ENCODE data around the gene MARVELD3.

DNA sequence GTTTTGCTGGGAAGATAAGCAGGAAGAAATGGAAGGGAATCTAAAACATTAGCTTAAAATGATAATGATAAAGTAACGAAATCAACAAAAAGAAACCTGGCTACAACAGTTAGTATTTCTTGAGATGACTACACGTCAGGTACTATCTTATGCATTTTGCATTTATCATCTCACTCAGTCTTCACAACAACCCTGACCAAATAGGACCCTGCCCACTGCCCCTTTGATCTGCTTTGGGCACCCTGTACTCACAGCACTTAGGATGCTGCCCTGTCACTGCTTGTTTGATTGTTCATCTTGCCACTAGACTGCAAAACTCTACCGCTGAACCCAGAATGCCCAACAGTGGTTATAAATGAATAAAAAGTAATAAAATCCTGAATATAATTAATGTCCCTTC lies 45.2 kb downstream of the MARVELD3 start:
- TF ChIP-seq, protein P1, sequence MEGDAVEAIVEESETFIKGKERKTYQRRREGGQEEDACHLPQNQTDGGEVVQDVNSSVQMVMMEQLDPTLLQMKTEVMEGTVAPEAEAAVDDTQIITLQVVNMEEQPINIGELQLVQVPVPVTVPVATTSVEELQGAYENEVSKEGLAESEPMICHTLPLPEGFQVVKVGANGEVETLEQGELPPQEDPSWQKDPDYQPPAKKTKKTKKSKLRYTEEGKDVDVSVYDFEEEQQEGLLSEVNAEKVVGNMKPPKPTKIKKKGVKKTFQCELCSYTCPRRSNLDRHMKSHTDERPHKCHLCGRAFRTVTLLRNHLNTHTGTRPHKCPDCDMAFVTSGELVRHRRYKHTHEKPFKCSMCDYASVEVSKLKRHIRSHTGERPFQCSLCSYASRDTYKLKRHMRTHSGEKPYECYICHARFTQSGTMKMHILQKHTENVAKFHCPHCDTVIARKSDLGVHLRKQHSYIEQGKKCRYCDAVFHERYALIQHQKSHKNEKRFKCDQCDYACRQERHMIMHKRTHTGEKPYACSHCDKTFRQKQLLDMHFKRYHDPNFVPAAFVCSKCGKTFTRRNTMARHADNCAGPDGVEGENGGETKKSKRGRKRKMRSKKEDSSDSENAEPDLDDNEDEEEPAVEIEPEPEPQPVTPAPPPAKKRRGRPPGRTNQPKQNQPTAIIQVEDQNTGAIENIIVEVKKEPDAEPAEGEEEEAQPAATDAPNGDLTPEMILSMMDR (IDR thresholded peaks at IDR 0.05) = no peak
- TF ChIP-seq POLR2AphosphoS5 (IDR thresholded peaks at IDR 0.05; ENCODE audit: low read depth, low read length) = no peak
- no peak for TF ChIP-seq EP300 (IDR thresholded peaks at IDR 0.05; ENCODE audit: borderline replicate concordance in 1 of 2, low read depth in 1 of 2, low read length in 1 of 2)
- TF ChIP-seq MAX (IDR thresholded peaks at IDR 0.05; ENCODE audit: low read depth) = no peak
- TF ChIP-seq, protein P2, sequence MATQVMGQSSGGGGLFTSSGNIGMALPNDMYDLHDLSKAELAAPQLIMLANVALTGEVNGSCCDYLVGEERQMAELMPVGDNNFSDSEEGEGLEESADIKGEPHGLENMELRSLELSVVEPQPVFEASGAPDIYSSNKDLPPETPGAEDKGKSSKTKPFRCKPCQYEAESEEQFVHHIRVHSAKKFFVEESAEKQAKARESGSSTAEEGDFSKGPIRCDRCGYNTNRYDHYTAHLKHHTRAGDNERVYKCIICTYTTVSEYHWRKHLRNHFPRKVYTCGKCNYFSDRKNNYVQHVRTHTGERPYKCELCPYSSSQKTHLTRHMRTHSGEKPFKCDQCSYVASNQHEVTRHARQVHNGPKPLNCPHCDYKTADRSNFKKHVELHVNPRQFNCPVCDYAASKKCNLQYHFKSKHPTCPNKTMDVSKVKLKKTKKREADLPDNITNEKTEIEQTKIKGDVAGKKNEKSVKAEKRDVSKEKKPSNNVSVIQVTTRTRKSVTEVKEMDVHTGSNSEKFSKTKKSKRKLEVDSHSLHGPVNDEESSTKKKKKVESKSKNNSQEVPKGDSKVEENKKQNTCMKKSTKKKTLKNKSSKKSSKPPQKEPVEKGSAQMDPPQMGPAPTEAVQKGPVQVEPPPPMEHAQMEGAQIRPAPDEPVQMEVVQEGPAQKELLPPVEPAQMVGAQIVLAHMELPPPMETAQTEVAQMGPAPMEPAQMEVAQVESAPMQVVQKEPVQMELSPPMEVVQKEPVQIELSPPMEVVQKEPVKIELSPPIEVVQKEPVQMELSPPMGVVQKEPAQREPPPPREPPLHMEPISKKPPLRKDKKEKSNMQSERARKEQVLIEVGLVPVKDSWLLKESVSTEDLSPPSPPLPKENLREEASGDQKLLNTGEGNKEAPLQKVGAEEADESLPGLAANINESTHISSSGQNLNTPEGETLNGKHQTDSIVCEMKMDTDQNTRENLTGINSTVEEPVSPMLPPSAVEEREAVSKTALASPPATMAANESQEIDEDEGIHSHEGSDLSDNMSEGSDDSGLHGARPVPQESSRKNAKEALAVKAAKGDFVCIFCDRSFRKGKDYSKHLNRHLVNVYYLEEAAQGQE (IDR thresholded peaks at IDR 0.05; ENCODE audit: low read depth, low read length) = no peak
- TF ChIP-seq RAD21 (IDR thresholded peaks at IDR 0.05; ENCODE audit: low read length) = no peak
- TF ChIP-seq, protein P3, sequence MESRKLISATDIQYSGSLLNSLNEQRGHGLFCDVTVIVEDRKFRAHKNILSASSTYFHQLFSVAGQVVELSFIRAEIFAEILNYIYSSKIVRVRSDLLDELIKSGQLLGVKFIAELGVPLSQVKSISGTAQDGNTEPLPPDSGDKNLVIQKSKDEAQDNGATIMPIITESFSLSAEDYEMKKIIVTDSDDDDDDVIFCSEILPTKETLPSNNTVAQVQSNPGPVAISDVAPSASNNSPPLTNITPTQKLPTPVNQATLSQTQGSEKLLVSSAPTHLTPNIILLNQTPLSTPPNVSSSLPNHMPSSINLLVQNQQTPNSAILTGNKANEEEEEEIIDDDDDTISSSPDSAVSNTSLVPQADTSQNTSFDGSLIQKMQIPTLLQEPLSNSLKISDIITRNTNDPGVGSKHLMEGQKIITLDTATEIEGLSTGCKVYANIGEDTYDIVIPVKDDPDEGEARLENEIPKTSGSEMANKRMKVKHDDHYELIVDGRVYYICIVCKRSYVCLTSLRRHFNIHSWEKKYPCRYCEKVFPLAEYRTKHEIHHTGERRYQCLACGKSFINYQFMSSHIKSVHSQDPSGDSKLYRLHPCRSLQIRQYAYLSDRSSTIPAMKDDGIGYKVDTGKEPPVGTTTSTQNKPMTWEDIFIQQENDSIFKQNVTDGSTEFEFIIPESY (IDR thresholded peaks at IDR 0.05; ENCODE audit: borderline replicate concordance, low read depth) = no peak
- TF ChIP-seq, protein P4, sequence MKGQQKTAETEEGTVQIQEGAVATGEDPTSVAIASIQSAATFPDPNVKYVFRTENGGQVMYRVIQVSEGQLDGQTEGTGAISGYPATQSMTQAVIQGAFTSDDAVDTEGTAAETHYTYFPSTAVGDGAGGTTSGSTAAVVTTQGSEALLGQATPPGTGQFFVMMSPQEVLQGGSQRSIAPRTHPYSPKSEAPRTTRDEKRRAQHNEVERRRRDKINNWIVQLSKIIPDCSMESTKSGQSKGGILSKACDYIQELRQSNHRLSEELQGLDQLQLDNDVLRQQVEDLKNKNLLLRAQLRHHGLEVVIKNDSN (IDR thresholded peaks at IDR 0.05; ENCODE audit: borderline replicate concordance, low read depth) = no peak
- TF ChIP-seq TAF1 (IDR thresholded peaks at IDR 0.05; ENCODE audit: borderline replicate concordance, low read depth, low read length) = no peak
- TF ChIP-seq SIN3A (IDR thresholded peaks at IDR 0.05; ENCODE audit: borderline replicate concordance, low read depth, low read length) = no peak
- no peak for TF ChIP-seq TCF12 (IDR thresholded peaks at IDR 0.05)
- no peak for TF ChIP-seq YY1 (IDR thresholded peaks at IDR 0.05; ENCODE audit: low read depth)
- TF ChIP-seq CHD2 (IDR thresholded peaks at IDR 0.05; ENCODE audit: low read length, partially characterized antibody) = no peak
- TF ChIP-seq NRF1 (IDR thresholded peaks at IDR 0.05; ENCODE audit: low read depth, low read length) = no peak

Data from SK-N-SH (cell line).